Measurements from ENCODE around the gene CTSH.
"Not testable (repeated sequence)": the region's sequence is repeated elsewhere in the genome, so short reads cannot be mapped to it uniquely, and the experiment has no call there.

CTSH gene

GRCh38 chr15:78933823-78934654 lies 10.8 kb downstream of the CTSH start:
- Mint-ChIP-seq H3K4me3 (no peak overlapping the region), H3K4me1 (ENCODE audit: low read depth) (peaks cover 6% of the 10 kb centered on the region), H3K27ac (no peak overlapping the region), H3K9me3 (ENCODE audit: low read depth) (no peaks in the 10 kb centered on the region), H3K27me3 (peaks cover 3% of the 10 kb centered on the region), H3K36me3 (no peaks in the 10 kb centered on the region)

GRCh38 chr15:78933187-78933822 lies 11.5 kb downstream of the CTSH start:
- Mint-ChIP-seq H3K36me3 (no peaks in the 10 kb centered on the region), H3K9me3 (ENCODE audit: low read depth) (no peaks in the 10 kb centered on the region), H3K4me1 (ENCODE audit: low read depth) (peaks cover 5% of the 10 kb centered on the region), H3K27me3 (peaks cover under 1% of the 10 kb centered on the region), H3K27ac (no peak overlapping the region), H3K4me3 (no peak overlapping the region)

- no peak overlapping the region for H3K4me3 Mint-ChIP-seq
- H3K36me3 Mint-ChIP-seq, result no peaks in the 10 kb centered on the region
- no peaks in the 10 kb centered on the region for H3K9me3 Mint-ChIP-seq (ENCODE audit: low read depth)
- no peak overlapping the region for H3K27ac Mint-ChIP-seq
- no peaks in the 10 kb centered on the region for H3K27me3 Mint-ChIP-seq
- H3K4me1 Mint-ChIP-seq (ENCODE audit: low read depth), result peaks cover 2% of the 10 kb centered on the region
Observed at GRCh38 chr15:78932258-78932808, 12.5 kb downstream of the CTSH start.

GRCh38 chr15:78931439-78932257 lies 13.2 kb downstream of the CTSH start:
- H3K27me3 Mint-ChIP-seq, result no peaks in the 10 kb centered on the region
- H3K4me3 Mint-ChIP-seq, result no peak overlapping the region
- H3K9me3 Mint-ChIP-seq (ENCODE audit: low read depth), result no peaks in the 10 kb centered on the region
- no peaks in the 10 kb centered on the region for H3K4me1 Mint-ChIP-seq (ENCODE audit: low read depth)
- no peak overlapping the region for H3K27ac Mint-ChIP-seq
- H3K36me3 Mint-ChIP-seq, result no peaks in the 10 kb centered on the region

- Mint-ChIP-seq H3K4me3 (no peak overlapping the region), H3K27me3 (no peaks in the 10 kb centered on the region), H3K9me3 (ENCODE audit: low read depth) (no peaks in the 10 kb centered on the region), H3K36me3 (no peaks in the 10 kb centered on the region), H3K4me1 (ENCODE audit: low read depth) (no peaks in the 10 kb centered on the region), H3K27ac (no peak overlapping the region)
Observed at GRCh38 chr15:78930577-78931388, 14.1 kb downstream of the CTSH start.

GRCh38 chr15:78929536-78930264 lies 15.1 kb downstream of the CTSH start:
- H3K4me1 Mint-ChIP-seq (ENCODE audit: low read depth), result no peaks in the 10 kb centered on the region
- H3K4me3 Mint-ChIP-seq, result no peak overlapping the region
- no peaks in the 10 kb centered on the region for H3K36me3 Mint-ChIP-seq
- H3K27me3 Mint-ChIP-seq, result no peaks in the 10 kb centered on the region
- no peak overlapping the region for H3K27ac Mint-ChIP-seq
- H3K9me3 Mint-ChIP-seq (ENCODE audit: low read depth), result no peaks in the 10 kb centered on the region

- no peak overlapping the region for H3K4me3 Mint-ChIP-seq
- no peaks in the 10 kb centered on the region for H3K36me3 Mint-ChIP-seq
- no peaks in the 10 kb centered on the region for H3K9me3 Mint-ChIP-seq (ENCODE audit: low read depth)
- no peak overlapping the region for H3K27ac Mint-ChIP-seq
- H3K27me3 Mint-ChIP-seq, result no peaks in the 10 kb centered on the region
- H3K4me1 Mint-ChIP-seq (ENCODE audit: low read depth), result no peaks in the 10 kb centered on the region
Observed at GRCh38 chr15:78928616-78929093, 16.2 kb downstream of the CTSH start.

GRCh38 chr15:78928176-78928575 lies 16.7 kb downstream of the CTSH start:
- H3K36me3 Mint-ChIP-seq; H3K4me1 Mint-ChIP-seq (ENCODE audit: low read depth); H3K4me3 Mint-ChIP-seq; H3K27ac Mint-ChIP-seq; H3K9me3 Mint-ChIP-seq (ENCODE audit: low read depth); H3K27me3 Mint-ChIP-seq: not testable (repeated sequence)

GRCh38 chr15:78927077-78927790 lies 17.6 kb downstream of the CTSH start:
- Mint-ChIP-seq H3K4me3 (no peak overlapping the region), H3K27ac (no peak overlapping the region), H3K4me1 (ENCODE audit: low read depth) (no peaks in the 10 kb centered on the region), H3K27me3 (no peaks in the 10 kb centered on the region), H3K36me3 (no peaks in the 10 kb centered on the region), H3K9me3 (ENCODE audit: low read depth) (no peaks in the 10 kb centered on the region)

- Mint-ChIP-seq H3K36me3 (no peaks in the 10 kb centered on the region), H3K27ac (no peak overlapping the region), H3K9me3 (ENCODE audit: low read depth) (no peaks in the 10 kb centered on the region), H3K27me3 (no peaks in the 10 kb centered on the region), H3K4me1 (ENCODE audit: low read depth) (no peaks in the 10 kb centered on the region), H3K4me3 (no peak overlapping the region)
Observed at GRCh38 chr15:78925956-78926743, 18.7 kb downstream of the CTSH start.

GRCh38 chr15:78925076-78925624 lies 19.7 kb downstream of the CTSH start:
- Mint-ChIP-seq H3K4me1 (ENCODE audit: low read depth) (no peaks in the 10 kb centered on the region), H3K4me3 (no peak overlapping the region), H3K27ac (no peak overlapping the region), H3K9me3 (ENCODE audit: low read depth) (no peaks in the 10 kb centered on the region), H3K27me3 (no peaks in the 10 kb centered on the region), H3K36me3 (no peaks in the 10 kb centered on the region)

GRCh38 chr15:78923480-78924360 lies 21.1 kb downstream of the CTSH start:
- no peaks in the 10 kb centered on the region for H3K4me1 Mint-ChIP-seq (ENCODE audit: low read depth)
- H3K9me3 Mint-ChIP-seq (ENCODE audit: low read depth), result no peaks in the 10 kb centered on the region
- H3K27ac Mint-ChIP-seq, result peak overlapping the region; percentile 61
- no peak overlapping the region for H3K4me3 Mint-ChIP-seq
- no peaks in the 10 kb centered on the region for H3K36me3 Mint-ChIP-seq
- H3K27me3 Mint-ChIP-seq, result no peaks in the 10 kb centered on the region
